Myocyte (in vitro differentiated cells): Measurements from ENCODE around the gene AGXT. TPM values are rescaled to one million over a fixed set of nuclear protein-coding genes. Genes with fewer than 3 reads are reported as not detected.
"Not testable (repeated sequence)": the region's sequence is repeated elsewhere in the genome, so short reads cannot be mapped to it uniquely, and the experiment has no call there.

Source experiments
- DNase-seq: peaks from one replicate; pipeline ENCODE4 v3.0.0-alpha.2; 2012; ENCODE audit warnings: low read depth
- total RNA-seq: library from RNA; depleted of rRNA; stranded (reverse); fragments of >200 nt; gene quantifications from 2 replicates; pipeline ENCODE4 v1.2.3, GENCODE V29; 2014

AGXT gene
- total RNA-seq, 1 donor from 2014 or later: not detected

DNA sequence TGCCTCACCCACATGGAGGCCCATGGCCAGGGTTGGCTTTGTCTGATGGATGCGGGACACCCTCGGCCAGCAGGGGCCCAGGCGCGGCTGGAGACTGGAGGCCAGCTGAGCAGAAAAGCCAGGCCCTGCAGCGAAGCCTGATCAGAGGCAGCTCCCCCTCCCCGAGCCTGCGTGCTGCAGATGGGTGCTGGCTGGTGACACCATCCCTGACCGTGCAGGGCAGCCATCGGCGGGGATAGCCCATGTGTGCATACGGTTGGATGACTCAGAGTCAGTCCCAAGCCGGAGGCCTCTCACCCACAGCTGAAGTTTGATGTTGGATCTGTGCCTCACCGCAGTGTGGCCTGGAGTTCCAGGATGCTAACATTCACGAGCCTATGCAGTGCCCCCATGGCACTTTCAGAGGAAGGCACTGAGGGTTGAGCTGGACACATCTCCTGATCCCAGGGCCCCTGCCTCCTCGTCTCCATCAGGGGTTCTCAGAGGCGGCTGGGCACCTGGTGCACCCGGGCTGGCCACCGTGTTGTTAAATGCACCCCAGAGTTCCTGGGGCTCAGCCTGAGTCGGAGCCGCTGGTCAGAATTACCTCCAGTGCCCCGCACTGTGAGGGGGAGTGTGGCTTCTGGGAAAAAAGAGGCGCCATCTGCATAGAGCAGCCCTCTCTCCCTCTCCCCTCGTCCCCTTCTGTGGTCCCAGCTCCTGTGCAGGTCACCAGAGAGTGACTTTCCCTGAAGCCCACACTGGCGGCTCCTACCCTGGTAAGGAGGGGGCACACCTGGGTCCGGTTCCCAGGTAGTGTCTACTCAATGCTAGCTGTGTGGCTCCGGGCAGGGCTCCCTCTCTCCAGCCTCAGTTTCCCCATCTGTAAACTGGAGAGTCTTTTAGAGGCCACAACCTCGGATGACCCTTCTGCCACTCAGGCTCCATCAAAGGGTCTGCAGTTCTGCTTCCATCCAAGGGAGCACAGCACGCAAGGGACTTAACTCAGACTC, 29.2 kb upstream of the AGXT start:
- peak; percentile 25 for DNase-seq

DNA sequence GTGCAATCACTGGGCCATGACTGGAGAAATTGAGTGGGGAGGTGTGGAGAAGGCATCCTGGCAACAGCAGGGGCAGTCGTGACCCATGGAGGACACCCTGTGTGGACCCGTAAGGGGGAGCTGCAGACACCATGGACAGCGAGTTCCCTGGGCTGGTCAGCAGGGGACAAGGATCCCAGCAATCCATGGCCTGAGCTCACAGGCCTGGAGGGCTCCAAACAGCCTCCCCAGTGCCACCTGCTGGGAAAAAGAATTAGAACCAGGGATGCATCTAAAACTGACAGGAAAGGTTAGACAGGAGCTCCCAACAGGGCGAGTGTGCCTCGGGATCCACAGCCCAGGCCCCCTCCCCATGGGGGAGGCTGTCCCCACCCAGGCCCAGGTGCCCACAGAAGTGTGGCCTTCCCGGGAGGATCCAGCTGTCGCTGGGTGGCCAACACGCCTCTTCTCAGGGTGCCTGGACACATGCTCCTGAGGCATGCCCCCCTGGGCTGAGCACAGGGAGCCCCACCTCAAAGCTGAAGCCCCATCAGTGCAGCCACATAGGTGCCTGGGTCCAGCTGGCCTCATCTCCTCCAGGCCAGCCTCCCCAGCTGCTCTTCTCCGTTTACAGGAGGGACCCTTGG, 28.1 kb upstream of the AGXT start:
- DNase-seq: peak; percentile 88

DNA sequence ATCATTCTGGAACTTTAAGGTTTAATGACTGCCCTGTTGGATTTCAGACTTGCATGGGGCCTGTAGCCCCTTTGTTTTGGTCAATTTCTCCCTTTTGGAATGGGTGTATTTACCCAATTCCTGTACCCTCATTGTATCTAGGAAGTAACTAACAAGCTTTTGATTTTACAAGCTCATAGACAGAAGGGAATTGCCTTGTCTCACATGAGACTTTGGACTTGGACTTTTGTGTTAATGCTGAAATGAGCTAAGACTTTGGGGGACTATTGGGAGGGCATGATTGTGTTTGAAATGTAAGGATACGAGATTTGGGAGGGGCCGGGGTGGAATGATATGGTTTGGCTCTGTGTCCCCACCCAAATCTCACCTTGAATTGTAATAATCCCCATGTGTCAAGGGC, 22.3 kb upstream of the AGXT start:
- not testable (repeated sequence) for DNase-seq

DNA sequence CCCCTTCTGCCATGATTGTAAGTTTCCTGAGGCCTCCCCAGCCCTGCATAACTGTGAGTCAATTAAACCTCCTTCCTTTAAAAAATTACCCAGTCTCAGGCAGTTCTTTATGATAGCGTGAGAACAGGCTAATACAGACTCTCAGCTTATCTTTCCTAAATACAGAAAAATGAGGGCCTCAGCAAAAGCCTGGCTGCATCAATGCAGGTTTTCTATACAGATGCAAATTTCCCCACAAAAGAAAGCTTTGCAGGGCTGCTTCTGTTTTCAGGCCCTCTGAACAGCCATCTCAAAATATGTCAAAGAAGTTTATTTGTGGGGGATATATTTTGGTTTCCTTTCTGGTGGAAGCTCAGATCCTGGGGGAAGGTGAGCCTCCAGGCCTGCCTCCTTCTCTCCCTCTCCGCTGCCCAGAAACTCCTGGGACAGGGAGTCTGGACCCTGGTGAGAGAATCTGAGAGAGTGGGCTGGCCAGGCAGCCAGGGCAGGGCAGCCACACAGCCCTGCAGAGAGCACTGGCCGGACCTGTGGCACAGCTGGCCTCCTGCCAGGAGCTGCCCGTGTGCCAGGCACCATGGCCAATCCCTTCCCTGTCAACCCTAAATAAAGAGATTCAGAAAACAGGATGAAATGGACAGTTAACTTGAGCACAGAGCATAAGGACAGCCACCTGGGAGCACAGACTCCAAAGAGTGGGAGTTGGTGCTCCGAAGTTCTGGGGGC, 21.6 kb upstream of the AGXT start:
- no peak for DNase-seq

DNA sequence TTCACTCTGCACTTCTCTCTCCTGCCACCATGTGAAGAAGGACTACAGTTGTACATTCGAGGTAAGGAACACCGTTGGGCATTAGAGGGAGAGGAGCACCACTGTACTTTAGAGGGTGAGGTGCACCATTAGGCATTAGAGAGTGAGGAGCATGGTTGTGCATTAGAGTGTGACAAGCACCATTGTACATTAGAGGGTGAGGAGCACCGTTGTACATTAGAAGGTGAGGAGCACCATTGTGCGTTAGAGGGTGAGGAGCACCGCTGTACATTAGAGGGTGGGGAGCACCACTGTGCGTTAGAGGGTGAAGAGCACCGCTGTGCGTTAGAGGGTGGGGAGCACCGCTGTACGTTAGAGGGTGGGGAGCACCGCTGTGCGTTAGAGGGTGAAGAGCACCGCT, 20.8 kb upstream of the AGXT start:
- no peak for DNase-seq

DNA sequence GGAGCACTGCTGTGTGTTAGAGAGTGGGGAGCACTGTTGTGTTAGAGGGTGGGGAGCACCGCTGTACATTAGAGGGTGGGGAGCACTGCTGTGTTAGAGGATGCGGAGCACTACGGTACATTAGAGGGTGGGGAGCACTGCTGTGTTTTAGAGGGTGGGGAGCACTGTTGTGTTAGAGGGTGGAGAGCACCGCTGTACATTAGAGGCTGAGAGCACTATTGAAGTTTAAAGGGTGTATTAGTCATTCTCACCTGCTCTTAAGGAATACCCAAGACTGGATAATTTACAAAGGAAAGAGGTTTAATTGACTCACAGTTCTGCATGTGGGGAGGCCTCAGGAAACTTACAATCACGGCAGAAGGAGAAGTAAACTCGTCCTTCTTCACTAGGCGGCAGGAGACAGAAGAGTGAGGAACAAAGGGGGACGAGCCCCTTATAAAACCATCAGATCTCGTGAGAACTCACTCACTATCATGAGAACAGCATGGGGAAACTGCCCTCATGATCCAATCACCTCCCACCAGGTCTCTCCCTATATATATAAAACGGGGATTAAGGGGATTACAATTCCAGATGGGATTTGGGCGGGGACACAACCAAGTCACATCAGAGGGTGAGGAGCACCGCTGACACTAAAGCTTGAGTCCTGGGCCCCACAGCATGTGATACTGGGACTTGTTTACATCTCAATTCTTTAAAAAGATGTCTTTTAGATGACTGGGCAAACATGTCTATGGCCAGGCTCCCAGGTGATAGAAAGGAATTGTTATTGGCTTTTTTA, 19.5 kb upstream of the AGXT start:
- DNase-seq: no peak

DNA sequence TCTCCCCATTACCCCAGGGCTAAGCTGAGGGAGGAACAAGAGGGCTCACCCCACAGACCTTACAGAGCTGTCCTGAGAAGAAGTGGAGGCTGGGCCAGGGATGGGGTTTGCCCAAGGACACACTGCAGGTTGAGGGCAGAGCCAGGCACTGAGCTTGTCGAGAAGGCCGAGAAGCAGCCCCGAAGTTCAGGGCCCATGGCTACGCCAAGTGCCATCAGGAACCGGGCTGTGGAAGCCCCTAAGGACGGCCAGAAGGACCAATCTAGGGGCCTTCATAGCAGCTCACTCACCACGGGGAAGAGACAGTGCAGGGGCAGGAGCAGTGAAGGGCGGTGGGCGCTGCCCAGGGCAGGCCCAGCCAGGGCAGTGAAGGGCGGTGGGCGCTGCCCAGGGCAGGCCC, 18.6 kb upstream of the AGXT start:
- DNase-seq: no peak

DNA sequence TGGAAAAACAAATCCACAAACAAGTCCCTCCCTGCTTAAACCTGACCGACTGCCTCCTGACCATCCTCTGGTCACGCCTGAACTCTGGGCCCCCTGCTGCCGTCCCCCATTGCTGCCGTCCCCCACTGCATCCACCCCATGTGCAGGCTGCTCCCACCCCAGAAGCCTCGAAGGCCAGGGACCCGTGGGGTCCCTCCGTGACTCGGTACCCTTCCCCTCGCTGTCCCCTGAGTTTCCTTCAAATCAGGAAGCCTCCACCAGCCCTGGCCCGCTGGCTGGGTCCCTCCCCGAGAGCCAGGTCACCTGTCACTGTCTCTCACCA, 17.9 kb upstream of the AGXT start:
- DNase-seq: no peak

DNA sequence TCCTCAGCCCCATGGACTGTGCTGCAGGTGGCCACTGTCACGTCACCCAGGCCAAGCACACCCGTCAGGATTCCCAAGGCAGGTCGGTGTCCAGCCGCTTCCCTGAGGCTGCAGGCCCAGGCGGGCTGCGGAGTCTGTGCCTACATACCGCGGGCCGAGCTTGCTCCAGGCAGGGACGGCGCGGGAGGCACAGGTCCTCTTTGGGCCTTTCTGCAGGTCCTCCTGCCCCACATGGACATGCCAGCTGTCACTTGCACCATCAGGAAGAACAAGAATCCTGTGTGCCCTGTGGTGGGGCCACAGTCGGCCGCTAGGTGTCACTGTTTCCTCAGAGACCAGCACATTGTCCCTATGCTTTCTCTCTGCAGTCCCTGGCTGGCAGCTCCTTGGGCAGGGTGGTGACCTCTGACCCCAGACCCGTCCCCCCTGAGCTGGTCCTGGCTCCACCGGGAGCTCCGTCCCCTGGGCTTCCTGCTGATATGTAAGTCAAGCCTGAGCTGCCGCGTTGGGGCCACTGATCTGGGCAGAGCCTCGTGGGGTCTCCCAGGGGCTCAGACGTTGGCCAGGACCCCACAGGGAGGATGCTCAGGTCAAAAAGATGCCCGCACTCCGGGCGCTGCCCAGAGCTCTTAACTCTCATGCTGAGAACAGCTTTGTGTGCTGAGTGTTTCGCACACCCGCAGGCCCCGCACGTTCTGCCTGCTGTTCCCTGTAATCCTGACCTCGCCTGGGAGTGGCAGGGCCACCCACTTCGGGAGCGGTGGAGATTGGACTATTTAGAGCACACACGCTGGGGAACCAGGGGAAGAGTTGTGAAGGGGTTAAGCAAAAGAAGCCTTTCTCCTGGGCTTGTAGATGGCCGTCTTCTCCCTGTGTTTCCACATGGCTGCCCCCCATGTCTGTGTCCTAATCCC, 17.3 kb upstream of the AGXT start:
- peak; percentile 86 for DNase-seq

DNA sequence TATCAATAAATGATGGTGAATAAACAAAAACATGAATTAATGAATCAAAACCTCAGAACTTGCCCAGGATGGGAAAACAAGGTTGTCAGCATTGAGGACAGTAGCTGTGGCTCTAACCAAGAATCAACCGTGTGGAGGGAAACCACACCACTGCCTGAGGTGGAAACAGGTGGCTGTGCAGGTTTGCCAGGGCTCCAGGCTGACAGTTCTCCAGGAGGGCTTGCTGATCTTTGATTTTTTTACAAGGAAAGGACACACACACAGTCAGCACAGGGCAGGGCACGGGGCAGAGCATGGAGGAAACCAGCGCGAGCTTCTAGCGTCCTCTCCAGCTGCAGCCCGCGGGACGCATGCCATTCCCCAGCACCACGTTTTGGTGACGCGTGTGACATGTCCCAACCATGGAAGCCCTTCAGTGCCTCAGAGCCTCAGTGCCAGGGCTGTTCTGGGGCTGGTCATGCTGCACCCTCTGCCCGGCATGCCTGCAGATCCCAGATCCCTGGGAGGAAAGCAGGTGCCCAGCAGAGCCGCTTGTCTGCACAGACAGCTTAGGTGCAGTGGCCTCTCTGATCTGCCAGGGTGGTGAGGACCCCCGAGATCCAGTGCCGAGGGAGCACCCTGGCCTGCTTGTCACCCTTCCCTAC, 15.8 kb upstream of the AGXT start:
- DNase-seq: no peak

DNA sequence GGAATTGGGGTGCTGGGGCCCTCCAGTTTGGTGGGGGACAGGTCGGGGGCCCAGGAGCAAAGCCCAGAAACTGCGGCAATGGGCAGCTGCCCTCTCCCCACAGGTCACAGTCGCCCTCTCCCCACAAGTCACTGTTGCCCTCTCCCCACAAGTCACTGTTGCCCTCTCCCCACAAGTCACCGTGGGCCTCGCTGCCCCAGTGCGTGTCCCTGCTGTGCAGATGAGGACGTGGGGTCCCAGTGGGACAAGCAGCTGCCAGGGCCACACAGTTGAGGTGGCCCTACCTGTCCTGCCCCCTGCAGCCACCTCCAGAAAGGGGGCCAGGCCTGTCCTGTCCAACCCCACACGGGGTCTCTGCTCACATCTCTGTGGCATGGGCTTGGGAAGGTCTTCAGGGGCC, 13.0 kb upstream of the AGXT start:
- DNase-seq: no peak

DNA sequence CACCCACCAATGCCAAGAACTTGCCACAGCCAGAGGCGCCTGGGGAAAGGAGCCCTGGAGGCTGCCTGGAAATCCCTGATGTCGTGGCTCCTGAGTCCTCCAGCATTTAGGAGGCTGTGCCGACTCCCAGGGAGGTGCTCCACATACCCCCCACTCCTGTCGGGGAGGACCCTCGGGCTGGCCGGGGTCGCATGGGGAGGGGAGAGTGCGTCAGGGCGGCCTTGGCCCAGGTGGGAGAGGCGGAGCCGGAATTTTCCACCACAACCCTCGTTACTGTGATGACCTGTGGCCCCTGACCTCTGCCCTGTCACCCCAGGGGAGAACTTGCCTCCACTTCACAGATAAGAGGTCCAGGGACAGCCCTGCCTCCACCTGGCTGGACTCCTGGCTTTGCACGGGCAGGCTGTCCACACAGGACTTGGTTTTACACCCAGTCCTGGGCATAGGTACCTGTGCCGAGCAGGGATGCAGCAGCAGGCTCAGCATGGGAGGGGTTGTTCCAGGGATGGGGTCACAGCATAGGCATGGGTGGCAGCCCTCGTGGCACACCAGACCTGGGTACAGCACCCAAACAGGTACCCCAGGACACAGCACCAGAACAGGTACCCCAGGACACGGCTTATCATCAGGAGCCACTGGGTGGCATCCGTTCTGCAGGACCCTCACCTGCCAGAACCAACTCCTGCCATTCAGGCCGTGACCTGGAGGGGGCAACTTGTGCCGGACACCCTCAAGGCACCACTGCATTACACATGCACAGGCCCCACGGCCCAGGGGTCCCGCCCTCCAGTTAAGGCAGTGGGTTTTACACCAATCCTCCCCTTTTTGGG, 12.3 kb upstream of the AGXT start:
- no peak for DNase-seq

DNA sequence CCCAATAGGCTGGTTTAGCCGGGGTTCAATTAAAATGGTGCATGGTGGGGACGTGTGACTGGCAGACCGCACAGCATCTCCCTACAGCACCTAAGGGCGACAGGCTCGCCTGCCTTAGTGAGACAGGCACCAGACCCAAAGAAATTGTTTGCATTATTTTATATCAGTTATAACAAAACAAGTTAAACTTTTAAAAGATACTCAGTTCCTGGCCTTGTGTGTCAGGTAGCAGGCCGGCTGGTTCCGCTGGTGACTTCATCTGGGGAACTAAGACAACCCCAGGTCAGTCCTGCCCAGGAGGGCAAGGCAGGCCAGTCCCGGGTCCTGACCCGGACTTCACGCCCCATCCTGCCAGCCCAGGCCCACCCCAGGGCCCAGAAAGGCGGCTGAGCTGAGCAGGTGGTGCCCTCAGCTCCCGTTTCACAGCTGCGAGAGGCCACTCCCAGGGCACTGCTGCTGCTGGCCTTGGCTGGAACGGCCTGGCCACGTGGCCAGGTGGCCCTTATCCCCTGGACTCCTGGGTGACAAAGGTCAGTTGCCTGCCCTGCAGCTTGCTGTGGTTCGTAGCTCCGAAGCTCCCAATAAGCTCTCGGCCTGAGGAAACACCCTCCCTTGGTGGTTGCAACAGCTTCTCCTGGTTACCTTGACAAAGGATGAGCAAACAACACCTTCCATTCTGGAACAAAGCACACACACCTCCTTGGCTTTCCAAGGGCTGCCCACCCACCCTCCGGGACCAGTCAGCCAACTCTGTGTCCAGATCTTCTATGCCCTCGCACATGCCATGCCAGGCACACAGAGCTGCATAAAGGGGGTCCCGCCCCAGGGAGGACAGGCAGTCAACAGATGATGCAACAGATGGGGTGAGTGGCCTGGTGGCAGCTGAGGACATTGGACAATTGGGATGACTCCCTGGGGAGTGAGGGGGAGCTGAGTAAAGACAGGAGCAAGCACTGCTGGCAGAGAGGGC, 11.3 kb upstream of the AGXT start:
- DNase-seq: peak; percentile 18

DNA sequence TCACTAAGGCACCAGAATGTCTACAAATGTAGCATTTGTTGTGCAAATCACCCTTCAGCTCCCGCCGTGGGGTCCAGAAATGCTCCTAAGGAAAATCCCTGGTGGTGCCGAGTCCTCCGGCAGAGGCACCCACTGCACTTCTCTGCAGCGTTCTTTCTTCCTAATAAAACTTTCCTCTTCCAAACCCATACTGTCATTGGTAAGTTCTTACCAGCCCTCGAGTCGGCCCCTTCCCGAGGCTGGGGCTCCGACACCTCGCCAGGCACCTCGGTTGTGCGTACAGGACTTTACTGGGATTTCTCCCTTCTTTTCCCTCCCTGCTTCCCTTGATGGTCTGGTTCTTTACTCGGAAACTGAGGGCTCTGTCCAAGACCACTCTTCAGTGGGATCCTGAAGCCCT, 10.3 kb upstream of the AGXT start:
- DNase-seq: no peak

DNA sequence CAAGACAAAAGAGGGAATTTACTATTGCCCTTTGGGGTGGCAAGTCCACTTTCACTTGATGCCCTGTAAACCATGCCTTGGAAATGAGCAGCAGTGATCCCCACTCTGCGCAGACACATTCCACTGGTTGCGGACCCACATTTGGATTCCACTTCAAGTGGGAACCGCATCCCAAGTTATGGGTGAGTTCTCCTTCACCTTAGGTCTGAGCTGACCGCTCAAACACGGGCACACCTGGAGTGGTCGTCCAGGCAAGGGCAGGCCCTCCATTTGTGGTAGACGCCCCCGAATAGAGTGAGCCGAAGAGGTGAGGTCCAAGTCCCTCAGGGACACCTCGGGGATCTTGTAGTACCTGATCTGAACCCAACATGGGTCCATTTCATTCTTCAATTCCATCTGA, 9.8 kb upstream of the AGXT start:
- DNase-seq: no peak

DNA sequence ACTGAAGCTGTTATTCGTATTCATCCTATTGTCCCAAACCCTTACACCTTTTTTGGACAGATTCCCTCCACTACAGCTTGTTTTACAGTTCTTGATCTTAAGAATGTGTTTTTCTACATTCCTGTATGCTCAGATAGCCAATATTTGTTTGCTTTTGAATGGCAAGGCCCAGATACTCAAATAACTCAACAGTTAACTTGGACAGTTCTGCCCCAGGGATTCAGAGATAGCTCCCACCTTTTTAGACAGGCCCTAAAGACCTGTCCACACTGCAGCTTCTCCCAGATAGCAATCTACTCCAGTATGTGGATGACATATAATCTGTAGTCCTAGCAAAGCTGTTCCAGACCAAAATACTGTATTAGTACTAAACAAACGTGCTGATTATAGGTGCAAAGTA, 7.1 kb upstream of the AGXT start:
- no peak for DNase-seq

DNA sequence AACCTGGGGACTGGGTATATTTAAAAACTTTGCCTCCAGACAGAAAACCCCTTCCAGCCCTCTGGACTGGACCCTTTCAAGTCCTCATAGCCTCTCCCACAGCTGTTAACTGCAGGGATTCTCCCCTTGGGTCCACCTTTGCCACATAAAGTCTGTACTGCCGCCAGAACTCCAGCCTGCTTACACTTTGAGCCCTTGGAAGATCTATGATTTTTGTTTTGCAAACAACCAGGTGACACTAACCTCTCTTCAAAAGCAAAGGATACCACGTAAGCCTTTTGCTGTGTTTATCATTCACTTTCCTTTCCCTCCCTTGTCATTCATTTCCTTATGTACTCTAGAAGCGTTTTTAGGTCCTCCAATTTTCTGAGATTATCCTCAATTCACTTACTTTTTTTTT, 4.1 kb upstream of the AGXT start:
- DNase-seq: no peak

DNA sequence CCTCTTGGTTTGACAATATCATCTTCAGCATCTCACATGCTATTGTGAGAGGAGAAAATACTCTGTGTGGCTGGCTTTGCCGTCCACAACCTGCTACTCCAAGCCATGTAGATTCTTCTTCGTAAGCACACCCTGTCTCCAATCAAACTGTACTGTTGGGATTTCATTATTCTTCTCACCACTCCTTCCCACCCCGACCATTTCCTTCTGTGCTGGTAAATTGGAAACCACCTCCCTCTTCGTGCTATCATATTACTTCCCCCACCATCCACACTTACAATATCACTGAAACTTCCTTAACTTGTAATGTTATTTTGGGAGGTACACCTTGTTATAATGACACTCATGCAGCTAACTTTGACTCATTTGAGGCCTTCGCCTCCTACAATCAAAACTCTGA, 3.2 kb upstream of the AGXT start:
- no peak for DNase-seq
